GM18951 (cell line): ENCODE results near the gene EIF4EBP2.

Experiments
- POLR2A ChIP-seq: IDR thresholded peaks from 4 replicates; pipeline ENCODE4 v1.6.1; 2011; ENCODE audit warnings: mild to moderate bottlenecking; ENCODE audit not compliant: insufficient read length, insufficient read depth; ENCODE audit errors: extremely low read depth
- in situ Hi-C: fragments of 300-500 bp; cut with MboI; formaldehyde crosslinking; loops from one replicate; pipeline ENCODE4 v1.12.0; 2022; ENCODE audit warnings: low sequenced_read_pairs, mixed read lengths, inconsistent platforms; ENCODE audit not compliant: unreplicated experiment

EIF4EBP2 gene

GRCh38 chr10:70404036-70404786 lies at the start of gene EIF4EBP2:
TSS of gene EIF4EBP2 (plus strand) at chr10:70404145. CDS start at chr10:70404402, 257 bp downstream.
- peak; percentile 97 for TF ChIP-seq POLR2A

GRCh38 chr10:70354556-70354955 lies 49.4 kb upstream of the EIF4EBP2 start:
- in situ Hi-C loops: no loop called here

More at GRCh38 chr10:70404036-70404786, at the start of gene EIF4EBP2:
- in situ Hi-C loops: no loop called here

GRCh38 chr10:70355051-70356021 lies 48.6 kb upstream of the EIF4EBP2 start:
- in situ Hi-C loops: loop anchor here (5.0 kb wide), 1 partner anchor 123 kb away; the partner anchor contains the start of gene PPA1
- peak; percentile 43 for TF ChIP-seq POLR2A

More at GRCh38 chr10:70354556-70354955, 49.4 kb upstream of the EIF4EBP2 start:
- no peak for TF ChIP-seq POLR2A

- in situ Hi-C loops: loop anchor here (5.0 kb wide), 1 partner anchor 125 kb away; the partner anchor contains the start of gene PPA1
- TF ChIP-seq POLR2A: no peak
These were observed 46.4 kb upstream of the EIF4EBP2 start for GRCh38 chr10:70357565-70357964.

GRCh38 chr10:70358446-70358845 lies 45.5 kb upstream of the EIF4EBP2 start:
- in situ Hi-C loops: loop anchor here (5.0 kb wide), 1 partner anchor 126 kb away; the partner anchor contains the start of gene PPA1
- no peak for TF ChIP-seq POLR2A

GRCh38 chr10:70359017-70359550 lies 44.9 kb upstream of the EIF4EBP2 start:
- TF ChIP-seq POLR2A: no peak
- in situ Hi-C loops: loop anchor here (5.0 kb wide), 1 partner anchor 127 kb away; the partner anchor contains the start of gene PPA1

- TF ChIP-seq POLR2A: no peak
- in situ Hi-C loops: no loop called here
These were observed 43.7 kb upstream of the EIF4EBP2 start for GRCh38 chr10:70360215-70360614.

GRCh38 chr10:70362328-70362727 lies 41.6 kb upstream of the EIF4EBP2 start:
- in situ Hi-C loops: no loop called here
- no peak for TF ChIP-seq POLR2A

GRCh38 chr10:70363292-70363691 lies 40.7 kb upstream of the EIF4EBP2 start:
- in situ Hi-C loops: no loop called here
- no peak for TF ChIP-seq POLR2A

GRCh38 chr10:70363971-70364771 lies 39.8 kb upstream of the EIF4EBP2 start:
- in situ Hi-C loops: no loop called here

GRCh38 chr10:70364772-70365091 lies 39.2 kb upstream of the EIF4EBP2 start:
- in situ Hi-C loops: no loop called here
- no peak for TF ChIP-seq POLR2A

More at GRCh38 chr10:70363971-70364771, 39.8 kb upstream of the EIF4EBP2 start:
- no peak for TF ChIP-seq POLR2A

GRCh38 chr10:70367195-70367796 lies 36.6 kb upstream of the EIF4EBP2 start:
- no peak for TF ChIP-seq POLR2A
- in situ Hi-C loops: no loop called here
